Smooth muscle cell of the pulmonary artery (primary cell): ENCODE results near the gene MYO5B. TPM values are rescaled to one million over a fixed set of nuclear protein-coding genes. Genes with fewer than 3 reads are reported as not detected.

ENCODE experiments used
- total RNA-seq: library from RNA; depleted of rRNA; stranded (reverse); fragments of >200 nt; gene quantifications from 2 replicates; pipeline ENCODE4 v1.2.3, GENCODE V29; 2014

Gene MYO5B
- total RNA-seq, result under 0.01 and 0.07 TPM in 2 replicates

GRCh38 chr18:50194631-50195532, at the start of gene MYO5B:
Gene MYO5B, minus strand, starts transcription at chr18:50195147. Its CDS starts 354 bp downstream, at chr18:50194793.

GRCh38 chr18:49813319-49814146, 381.4 kb downstream of the MYO5B start, which contains the start of gene ACAA2:
Gene ACAA2, minus strand, starts transcription at chr18:49813533. Its CDS starts 49 bp downstream, at chr18:49813484.

Other genes with a start within 250 kb of the MYO5B start
- gene CFAP53, start 71.3 kb upstream of the MYO5B start, total RNA-seq, result 0.46 TPM in 2 replicates
- 56.7 and 65.5 TPM in 2 replicates for gene MBD1, start 86.4 kb upstream of the MYO5B start, total RNA-seq
- gene CXXC1, start 92.5 kb upstream of the MYO5B start, total RNA-seq, result 38.4 and 40.1 TPM in 2 replicates
- 1.7 and 3.0 TPM in 2 replicates for gene SKA1, start 179.9 kb upstream of the MYO5B start, total RNA-seq